NCI-H128 (cell line): ENCODE data around the gene FSCN2.
"Not testable (repeated sequence)": the region's sequence is repeated elsewhere in the genome, so short reads cannot be mapped to it uniquely, and the experiment has no call there.

ENCODE experiments used
- DNase-seq: peaks from one replicate; lab custom pipeline; 2025; ENCODE audit not compliant: unreplicated experiment; lab: John Stamatoyannopoulos, UW

Gene FSCN2

DNA sequence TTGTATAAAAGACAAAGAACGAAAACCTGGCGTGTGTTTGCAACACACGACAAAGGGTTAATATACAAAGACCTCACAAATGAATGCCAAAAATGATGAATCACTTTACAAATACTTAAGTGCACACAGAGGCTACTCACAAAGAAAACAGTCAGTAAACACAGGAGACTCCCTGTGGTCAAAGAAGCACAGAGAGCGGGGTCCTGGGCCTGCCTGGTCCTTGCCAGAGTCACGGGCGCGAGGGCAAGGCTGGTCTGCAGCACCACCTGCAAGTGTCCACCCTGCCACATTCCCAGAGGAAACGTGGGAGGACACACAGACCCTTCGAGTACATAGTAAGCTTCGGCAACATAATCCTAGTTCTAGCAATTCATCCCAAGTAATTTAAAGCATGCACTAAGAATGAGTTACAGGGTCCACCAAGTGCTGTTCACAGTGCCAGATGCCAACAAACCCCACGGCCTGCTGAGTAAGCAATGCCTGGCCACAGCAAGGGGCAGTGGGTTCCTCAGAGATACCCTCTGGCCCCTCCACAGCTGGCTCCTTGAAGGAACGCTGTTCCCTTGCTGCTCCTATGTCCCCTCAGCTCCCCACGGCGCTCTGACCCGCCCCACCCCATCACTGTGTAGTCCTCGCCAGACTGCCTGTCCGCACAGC is 48.6 kb downstream of the FSCN2 start:
- no peak for DNase-seq

DNA sequence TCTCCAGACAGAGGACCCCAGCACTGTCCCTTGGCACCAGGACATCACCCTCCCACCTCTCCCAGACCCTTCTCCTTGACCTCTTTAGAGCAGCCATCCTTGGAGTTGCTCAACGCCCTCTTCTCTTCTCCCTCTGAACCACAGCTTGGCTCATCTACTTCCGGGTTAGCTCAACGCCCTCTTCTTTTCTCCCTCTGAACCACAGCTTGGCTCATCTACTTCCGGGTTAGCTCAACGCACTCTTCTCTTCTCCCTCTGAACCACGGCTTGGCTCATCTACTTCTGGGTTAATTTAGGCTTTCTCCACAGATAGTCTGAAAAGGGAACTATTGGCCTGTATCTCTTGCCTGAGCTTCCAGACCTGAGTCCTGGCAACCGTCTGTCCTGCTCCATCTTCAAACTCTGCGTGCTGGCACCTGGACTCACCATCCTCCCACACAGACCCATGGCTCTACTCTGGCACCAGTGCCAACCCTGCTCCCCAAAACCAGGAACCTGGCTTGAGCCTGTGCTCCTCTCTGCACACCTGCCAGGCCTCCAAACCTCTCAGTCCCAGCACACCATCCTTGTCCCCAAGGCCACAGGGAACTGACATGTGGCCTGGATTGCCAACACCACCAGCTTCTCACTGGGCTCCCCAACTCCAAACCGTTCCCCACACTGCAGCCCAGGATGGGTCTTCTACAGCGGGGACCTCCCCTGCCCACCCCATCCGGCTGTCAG is 49.3 kb downstream of the FSCN2 start:
- no peak for DNase-seq

DNA sequence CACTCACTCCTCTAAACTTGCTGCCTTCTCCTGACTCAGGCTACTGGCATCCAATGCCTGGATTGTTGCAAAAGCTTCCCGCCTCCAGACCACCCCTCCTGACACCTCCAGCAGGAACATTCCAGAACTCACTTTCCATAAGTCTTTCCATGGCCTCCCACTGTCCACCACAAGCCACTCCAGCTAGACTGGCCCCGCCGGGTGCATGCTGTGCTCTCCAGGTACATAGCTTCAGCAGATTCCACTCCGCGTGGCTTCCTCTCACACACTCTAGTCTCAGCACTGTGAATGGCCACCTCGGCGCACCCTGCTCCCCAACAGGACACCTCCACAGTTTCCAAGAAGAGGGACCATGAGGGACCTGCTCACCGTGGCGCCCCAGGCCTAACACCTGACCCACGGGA is 49.9 kb downstream of the FSCN2 start:
- no peak for DNase-seq

DNA sequence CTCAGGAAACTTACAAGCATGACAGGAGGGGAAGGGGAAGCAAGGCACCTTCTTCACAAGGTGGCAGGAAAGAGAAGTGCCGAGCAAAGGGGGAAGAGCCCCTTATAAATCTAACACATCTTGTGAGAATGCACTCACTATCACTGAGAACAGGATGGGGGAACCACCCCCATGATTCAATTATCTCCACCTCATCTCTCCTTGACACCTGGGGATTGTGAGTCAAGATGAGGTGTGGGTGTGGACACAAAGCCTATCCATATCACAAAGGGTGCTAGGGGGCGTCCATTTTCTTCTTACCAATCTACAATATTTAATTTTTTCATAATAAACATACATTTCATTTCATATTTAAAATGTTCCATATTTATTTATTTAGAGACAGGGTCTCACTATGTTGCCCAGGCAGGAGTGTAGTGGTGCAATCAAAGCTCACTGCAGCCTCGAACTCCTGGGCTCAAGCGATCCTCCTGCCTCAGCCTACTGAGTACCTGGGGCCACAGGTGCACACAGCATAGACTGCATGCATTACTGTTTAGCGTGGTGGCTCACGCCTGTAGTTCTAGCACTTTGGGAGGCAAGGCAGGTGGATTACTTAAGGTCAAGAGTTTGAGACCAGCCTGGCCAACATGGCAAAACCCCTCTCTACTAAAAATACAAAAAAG is 50.5 kb downstream of the FSCN2 start:
- DNase-seq, result no peak

DNA sequence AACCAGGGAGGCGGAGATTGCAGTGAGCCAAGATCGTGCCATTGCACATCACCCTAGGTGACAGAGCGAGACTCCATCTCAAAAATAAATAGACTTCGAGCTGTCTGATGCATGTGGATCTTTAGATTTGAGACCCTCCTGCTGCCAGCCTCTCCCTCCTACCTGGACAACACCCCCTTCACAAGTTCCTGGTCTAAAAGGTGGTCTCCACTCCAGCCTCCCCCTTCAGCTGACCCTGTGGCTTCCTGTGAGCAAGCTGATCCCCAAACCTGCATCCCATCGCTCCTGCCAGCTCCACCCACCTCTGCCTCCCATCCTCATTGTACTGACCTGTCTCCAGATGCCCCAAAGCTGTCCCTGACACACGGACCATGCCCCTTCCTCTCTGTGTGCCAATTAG is 51.1 kb downstream of the FSCN2 start:
- DNase-seq, result no peak

DNA sequence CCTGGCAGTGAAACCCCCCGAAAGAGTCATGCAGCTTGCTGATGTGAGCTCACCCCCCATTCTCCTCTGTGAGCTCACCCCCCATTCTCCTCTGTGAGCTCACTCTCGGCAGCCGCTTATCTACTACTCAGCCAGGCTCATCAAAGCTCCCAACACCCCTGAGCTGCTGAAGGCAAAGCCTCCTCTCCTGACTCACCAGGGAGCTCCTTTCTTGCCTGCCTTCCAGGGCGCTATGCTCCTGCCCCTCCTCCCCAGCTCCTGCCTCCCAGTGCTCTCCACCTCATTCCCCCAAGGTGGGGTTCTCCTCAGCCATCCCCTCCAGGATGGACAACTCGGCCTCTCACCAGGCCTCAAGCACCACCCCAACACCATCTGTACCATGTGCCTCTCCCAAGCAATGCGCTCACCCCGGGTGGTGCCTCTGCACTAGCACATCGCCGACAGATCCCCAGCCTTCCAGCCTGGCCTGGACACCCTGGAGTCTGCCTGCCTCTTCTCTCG is 51.7 kb downstream of the FSCN2 start:
- no peak for DNase-seq

DNA sequence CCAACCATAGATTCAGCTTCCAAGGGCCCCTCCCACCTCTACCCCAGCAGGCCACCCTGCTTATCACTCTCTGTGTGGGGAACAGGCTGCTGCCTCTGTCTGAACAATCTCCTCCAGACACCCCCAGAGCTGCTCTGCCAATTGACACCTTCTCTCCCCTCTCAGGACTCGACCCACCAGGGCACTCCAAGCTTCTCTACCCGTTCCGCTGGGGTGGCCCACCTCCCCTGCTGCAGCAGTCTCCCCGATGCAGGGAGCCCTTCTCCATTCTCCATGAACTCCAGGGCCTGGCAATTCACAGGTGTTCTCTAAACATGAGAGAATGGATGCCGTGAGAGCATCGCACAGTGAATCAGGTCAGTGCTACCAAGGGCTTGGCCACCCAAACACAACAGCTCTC is 52.3 kb downstream of the FSCN2 start:
- DNase-seq, result no peak

DNA sequence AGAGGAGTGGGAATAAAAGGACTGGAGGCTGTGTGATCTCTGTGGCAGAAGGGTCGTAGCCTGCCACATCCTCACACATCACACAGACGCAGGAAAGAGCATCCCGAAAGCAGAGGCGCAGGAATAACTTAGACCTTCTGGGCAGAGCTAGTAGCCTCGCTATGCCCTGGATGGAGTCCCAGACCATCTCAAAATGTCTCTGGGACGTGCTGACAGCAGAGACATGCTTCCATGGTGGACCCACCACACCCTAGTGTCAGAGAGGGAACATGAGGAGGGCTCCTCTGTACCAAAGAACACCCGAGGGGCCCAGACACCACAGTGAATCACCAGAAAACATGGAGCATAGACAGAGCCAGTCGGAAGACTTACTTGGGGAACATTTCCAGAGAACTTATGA is 53.6 kb downstream of the FSCN2 start:
- no peak for DNase-seq

DNA sequence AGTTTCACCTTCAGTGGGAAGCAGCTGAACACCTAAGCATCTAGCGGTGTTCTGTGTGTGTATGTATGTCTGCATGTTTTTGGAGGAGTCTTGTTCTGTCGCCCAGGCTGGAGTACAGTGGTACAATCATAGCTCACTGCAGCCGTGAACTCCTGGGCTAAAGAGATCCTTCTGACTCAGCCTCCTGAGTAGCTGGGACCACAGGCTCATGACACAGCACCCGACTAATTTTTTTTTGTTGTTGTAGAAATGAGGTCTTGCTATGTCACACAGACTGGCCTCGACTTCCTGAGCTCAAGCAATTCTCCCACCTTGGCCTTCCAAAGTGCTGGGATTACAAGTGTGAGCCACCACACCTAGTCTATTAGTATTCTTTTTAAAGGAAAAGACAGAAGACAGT is 54.2 kb downstream of the FSCN2 start:
- DNase-seq, result no peak

DNA sequence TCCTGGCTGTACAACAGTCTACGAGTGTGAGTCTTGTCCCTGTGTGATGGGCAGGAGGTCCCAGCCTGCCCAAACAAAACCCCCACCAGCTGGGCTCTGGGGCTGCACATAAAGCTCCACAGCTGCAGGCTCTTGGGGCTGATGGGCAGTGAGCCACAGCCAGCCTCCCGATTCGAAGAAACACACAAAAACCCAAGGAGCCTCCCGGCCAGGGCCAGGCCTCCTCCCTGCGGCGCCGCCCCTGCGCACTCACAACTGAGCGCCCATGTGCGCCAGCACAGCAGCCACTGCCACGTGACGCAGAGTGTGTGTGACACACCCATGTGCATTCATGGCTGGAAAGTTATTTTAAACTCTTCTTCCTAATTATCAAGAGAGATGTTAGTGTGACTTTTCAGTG is 54.6 kb downstream of the FSCN2 start:
- no peak for DNase-seq

DNA sequence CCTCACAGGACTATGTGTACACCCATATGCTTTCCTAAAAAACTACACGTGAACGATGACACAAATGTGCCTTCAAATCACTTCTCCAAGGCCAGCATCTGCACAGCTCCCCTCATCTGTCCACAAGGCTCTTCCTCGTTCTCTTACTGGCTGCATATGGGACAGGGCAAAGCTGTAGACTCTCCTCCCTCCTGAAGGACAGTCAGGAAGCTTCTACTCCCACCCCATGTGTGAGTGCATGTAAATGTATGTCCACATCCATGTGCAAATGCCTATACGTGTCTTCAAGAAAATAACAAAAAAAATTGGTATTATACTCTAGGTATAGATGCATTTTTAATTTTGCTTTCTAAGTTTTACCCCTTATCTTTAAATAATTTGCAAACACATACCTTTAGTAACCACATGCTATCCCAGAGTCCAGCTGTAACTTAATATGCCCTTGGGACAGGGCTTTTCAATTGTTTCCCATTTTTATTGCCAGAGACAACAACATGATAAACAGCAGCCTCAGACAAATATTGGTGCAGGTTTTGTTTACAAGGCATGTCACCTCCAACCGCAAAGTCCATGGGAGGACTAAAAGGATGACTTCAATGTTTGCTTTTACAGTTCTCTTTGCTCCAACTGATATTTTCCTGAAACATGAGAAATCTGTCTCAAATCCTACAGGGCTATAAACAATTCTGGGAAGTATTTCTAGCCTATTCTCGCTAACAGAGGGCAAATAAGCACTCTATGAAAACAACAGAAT is 55.6 kb downstream of the FSCN2 start:
- no peak for DNase-seq

DNA sequence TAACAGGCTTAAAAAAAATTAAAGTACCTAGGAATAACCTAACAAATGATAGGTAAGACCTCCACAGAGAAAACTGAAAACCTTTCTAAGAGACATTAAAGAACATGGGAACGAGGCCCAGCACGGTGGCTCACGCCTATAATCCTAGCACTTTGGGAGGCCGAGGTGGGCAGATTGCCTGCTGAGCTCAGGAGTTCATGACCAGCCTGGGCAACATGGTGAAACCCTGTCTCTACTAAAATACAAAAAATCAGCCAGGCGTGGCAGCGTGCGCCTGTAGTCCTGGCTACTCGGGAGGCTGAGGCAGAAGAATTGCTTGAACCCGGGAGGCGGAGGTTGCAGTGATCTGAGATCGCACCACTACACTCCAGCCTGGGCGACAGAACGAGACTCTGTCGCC is 56.6 kb downstream of the FSCN2 start:
- not testable (repeated sequence) for DNase-seq

DNA sequence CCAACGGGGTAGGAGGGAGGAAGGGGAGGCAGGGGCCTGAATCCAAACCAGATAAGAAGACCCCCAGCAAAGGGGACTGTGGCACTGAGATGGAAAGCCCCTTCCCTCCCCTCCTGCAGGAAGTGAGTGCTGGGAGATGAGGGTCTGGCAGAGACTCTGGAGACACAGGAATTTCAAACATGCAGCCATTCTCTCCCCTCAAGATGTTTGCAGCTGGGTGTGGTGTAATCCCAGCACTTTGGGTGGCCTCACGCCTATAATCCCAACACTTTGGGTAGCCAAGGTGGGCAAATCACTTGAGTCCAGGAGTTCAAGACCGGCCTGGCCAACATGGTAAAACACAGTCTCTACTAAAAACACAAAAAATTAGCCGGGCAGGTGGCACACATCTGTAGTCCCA is 57.9 kb downstream of the FSCN2 start:
- no peak for DNase-seq
